Stimulated activated CD4-positive, alpha-beta T cell treated with anti-CD3 and anti-CD28 coated beads, Interleukin-2, amount 100 ng/mL, for 4 hours (primary cell): Measurements from ENCODE around the gene NAA15.
"Not testable (repeated sequence)": the region's sequence is repeated elsewhere in the genome, so short reads cannot be mapped to it uniquely, and the experiment has no call there.

Experiments used
- DNase-seq: peaks from one replicate; pipeline ENCODE4 v3.0.0-alpha.2; 2020; ENCODE audit warnings: low read depth

Gene NAA15

DNA sequence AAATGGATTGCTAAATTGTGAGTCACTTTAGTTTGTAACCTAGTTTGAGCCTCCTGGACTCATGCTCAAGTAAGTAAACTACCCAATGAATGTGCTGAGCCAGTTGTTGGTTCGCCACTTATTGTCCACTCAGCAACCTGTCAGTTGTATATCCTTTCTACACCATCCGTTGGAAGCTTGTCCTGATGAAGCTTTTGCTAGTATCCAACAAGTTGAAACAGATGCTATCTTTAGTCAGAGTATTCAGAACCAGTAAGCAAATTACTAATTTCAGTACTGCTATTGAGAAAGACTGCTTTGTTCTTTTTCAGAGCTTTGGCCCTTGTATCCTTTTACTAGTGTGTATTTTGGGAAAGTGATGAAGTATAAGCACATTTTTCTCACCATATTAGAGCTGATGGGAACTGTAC is 4.3 kb upstream of the NAA15 start:
- DNase-seq: no peak

DNA sequence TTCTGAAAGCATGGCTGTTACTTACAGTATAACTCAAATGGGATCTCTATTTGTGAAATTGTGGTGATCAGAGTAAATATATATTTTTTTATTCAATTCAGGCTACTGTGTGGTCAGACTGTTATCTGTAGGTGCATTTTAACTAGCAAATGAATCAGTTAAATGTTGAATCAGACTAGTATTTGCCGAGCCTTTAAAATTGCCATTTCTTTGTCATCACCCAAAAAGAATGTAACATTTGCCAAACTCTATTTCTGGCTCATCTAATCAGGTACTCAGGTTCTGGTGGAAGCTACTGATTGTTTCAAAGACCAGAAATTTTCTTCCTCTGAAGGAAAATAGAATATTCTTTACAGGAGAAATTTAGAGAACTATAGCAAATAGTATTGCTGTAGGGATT is 1.8 kb upstream of the NAA15 start:
- no peak for DNase-seq

- no peak for DNase-seq
Observed at GRCh38 chr4:139300431-139301112, 733 bp upstream of the NAA15 start.

GRCh38 chr4:139301821-139302611 is 711 bp downstream of the NAA15 start, which contains the start of gene NDUFC1:
Gene NDUFC1 (minus strand): TSS chr4:139302477. CDS start chr4:139295798, 6,679 bp downstream.
- peak; percentile 51 for DNase-seq

DNA sequence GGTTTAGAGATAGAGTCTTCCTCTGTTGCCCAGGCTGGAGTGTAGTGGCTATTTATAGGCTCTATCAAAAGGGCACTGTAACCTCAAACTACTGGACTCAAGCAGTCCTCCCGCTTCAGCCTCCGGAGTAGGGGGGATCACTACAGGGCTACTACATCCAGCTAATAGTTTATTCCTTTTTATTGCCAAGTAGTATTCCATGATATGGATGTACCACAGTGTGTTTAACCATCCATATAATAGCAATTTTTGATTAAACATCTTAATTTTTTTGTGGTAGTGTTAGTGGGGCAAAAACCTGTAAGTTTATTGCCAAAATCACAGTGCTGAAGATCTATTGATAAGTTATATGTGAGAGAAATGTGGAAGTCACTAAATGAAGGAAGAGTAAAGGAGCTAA is 3.6 kb downstream of the NAA15 start:
- no peak for DNase-seq

- no peak for DNase-seq
Observed at GRCh38 chr4:139311909-139312308, 10.6 kb downstream of the NAA15 start.

DNA sequence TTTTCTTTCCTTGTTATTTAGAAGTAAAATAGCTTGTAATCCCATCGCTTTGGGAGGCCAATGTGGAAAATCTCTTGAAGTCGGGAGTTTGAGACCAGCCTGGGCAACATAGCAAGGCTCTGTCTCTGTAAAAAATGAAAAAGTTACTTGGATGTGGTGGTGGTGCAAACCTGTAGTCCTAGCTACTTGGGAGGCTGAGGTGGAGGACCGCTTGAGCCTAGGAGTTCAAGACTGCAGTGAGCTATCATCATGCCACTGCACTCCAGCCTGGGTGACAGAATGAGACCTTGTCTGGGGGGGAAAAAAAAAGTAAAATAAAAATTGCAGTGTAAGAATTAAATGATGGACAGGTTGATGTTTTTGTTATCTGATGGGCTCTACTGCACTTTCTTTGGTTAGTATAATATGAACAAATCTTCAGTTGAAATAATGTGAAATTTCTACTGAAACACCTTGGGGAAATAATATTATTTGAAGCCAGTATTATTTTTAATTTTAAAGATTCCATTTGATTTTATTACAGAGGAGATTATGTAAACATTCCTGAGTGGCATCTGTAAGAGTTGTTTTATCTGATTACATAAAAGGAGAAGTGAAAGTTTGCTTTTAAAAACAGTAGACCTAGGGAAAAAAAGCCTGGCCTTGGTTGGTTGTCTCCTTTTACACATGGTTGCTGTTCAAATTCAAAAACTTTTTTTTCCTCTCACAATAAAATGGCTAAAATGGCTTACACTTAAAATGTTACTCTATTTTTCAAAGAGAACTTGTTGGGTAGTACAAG is 11.4 kb downstream of the NAA15 start:
- DNase-seq: no peak

GRCh38 chr4:139313414-139313813 is 12.1 kb downstream of the NAA15 start:
- not testable (repeated sequence) for DNase-seq

GRCh38 chr4:139314047-139314800 is 12.9 kb downstream of the NAA15 start:
- DNase-seq: no peak

DNA sequence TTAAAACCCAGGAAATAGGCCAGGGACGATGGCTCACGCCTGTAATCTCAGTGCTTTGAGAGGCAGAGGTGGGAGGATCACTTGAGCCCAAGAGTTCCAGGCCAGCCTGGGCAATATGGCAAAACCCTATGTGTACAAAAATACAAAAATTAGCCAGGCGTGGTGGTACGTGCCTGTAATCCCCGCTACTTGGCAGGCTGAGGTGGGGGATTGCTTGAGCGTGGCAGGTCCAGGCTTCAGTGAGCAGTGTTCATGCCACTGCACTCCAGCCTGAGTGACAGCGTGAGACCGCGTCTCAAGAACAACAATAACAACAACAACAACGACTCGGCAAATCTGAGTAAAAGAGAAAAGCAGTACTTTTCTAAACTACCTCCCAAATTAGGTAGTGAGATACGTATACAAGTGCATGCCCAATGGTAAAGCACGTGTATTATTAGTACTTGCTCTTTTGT is 13.9 kb downstream of the NAA15 start:
- DNase-seq: no peak

DNA sequence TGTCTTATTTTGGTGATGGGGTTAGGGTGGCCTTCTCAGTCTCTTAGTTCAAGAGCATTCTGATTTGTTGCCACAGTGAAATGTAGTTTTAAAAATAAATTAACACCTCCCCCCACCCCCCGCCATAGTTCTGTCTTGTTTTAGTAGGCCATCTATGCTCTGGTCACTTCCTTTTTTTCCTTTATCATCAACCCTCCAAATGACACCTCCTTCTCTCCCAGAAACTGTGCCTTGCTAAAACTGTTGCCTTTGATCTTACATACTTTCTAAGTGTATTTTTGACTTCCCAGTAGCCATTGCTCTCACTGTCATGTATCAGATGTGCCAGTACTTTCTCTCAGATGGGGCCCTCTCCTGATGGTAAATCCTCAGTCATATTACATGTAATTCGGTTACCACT is 15.4 kb downstream of the NAA15 start:
- DNase-seq: no peak

- no peak for DNase-seq
Observed at GRCh38 chr4:139317635-139318034, 16.3 kb downstream of the NAA15 start.

DNA sequence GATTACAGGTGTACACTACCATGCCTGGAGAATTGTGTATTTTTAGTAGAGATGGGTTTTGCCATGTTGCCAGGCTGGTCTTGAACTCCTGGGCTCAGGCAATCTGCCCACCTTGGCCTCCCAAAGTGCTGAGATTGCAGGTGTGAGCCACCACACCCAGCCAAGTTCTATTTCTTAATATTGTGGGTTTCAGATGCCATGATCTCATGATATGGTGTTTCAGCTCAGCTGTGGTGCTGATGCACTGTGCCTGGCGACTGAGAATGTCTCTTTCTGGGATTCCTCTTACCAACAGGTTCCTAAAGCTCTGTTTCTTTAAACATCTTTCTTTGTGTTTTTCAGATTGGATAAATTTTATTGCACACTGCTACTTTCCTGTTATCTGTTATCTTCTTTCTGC is 18.3 kb downstream of the NAA15 start:
- no peak for DNase-seq

DNA sequence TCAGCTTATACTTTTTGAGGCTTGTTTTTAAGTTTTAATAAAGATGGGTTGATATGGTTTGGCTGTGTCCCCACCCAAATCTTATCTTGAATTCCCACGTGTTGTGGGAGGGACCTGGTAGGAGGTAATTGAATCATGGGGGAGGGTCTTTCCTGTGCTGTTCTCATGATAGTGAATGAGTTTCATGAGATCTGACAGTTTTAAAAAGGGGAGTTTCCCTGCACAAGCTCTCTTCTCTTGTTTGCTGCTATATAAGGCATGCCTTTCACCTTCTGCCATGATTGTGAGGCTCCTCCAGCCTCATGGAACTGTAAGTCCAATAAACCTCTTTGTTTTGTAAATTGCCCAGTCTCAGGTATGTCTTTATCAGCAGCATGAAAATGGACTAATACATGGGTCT is 20.8 kb downstream of the NAA15 start:
- not testable (repeated sequence) for DNase-seq

- DNase-seq: not testable (repeated sequence)
Observed at GRCh38 chr4:139322541-139322940, 21.2 kb downstream of the NAA15 start.

DNA sequence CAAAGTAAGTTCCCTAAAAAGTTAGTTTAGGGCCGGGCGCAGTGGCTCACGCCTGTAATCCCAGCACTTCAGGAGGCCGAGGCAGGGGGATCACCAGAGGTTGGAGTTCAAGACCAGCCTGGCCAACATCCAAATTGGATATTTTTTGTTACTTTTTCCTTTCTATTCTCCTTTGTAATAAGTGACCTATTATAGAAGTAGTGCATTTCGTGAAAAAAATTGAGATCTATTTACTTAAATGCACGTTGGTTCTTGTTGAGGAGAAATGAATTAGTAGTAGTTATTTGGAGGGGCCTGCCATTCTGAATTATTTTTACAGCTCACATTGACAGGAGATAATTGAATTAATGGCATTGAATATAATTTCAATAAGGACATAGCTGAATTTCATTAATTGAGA is 23.3 kb downstream of the NAA15 start:
- no peak for DNase-seq

- DNase-seq: no peak
Observed at GRCh38 chr4:139329665-139330200, 28.4 kb downstream of the NAA15 start.

DNA sequence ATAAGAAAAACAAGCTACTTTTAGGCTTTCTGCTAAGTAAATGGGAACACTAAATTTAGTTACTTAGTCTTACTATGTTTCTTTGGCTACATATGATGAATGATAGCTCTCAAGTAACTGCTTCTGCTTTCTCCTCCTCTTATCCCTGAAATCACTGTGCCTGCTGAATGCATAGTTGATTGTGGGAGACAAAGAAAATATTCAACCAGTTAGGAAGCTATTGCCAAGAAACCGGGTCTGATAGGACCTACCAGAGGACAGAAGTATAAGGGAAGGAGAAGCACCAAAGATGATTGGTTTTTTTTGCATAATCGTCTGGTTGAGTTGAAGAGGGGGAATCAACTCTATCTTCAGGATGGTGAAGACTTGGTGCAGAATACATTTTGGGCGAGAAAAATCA is 29.0 kb downstream of the NAA15 start:
- DNase-seq: no peak

DNA sequence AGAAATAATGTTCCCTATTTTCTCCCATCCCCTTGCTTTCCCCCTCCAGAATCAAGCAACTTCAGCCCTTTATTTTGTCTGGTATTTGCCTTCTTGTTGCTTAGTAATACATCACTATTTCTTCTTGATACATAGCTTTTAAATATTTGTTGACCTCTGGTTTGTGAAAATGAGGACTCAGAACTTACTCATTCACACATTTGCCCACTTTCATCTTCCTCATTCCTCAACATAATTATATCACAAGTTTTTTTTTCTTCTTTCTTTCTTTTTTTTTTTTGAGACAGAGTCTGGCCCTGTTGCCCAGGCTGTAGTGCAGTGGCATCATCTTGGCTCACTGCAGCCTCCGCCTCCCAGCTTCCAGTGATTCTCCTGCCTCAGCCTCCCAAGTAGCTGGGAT is 29.9 kb downstream of the NAA15 start:
- no peak for DNase-seq

DNA sequence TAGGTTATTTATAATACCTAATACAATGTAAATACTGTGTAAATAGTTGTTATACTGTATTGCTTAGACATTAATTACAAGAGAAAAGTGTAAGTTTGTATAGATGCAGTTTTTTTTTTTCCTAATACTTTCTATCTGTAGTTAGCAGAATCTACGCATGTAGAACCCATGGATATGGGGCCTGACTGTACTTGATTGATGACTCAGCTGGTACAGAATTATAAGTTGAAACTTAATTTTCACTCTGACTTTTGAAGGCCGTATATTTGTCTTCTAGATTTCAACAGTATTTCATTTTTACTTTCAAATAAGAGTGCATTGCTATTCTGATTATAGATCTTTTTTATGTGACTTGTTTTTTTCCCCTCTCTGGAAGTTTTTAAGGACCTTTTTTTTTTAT is 31.7 kb downstream of the NAA15 start:
- no peak for DNase-seq

DNA sequence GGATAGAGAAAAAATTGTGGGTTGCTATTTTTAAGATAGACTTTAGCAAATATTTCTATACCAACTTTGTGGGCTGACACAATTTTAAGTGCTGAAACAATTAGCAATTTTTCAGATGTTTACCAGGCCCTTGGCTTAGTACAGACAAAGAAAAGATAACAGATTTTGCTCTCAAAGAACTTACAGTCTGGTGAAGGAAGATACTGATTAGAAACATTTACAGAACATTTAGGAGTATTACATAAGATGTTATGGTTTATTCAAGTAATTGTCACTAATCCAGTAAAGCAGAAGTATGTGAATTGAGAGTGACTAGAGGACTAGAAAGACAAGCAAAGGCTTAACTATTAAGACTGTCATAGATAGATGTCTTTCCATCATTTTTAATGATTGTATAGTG is 36.3 kb downstream of the NAA15 start:
- DNase-seq: no peak

GRCh38 chr4:139361301-139361700 is 60.0 kb downstream of the NAA15 start:
- no peak for DNase-seq
